ENCODE results near the gene MYOCD.

DNA sequence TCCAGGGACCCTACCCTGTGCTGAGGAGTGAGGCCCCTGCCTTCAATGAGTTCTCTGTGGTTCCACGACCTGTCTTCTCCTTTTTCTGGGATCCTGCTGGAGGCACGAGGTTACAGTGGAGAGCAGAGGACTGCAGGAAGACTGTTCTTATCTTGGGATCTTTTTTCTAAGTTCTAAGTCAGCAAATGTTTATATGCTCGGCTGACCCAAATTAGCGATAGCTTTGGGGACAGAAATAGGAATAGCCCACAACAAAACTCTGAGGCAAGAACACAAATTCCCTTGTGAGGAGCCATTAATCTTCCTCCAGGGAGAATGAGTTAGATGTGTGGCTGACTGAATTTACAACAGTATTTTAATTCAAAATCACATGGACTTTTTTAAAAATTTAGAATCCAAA, 46.7 kb downstream of the MYOCD start:
- TF ChIP-seq CTCF (IDR thresholded peaks at IDR 0.05; ENCODE audit: borderline replicate concordance, extremely low read depth, low read length, poor library complexity, severe bottlenecking) (no peak), EZH2 (IDR thresholded peaks at IDR 0.05; ENCODE audit: borderline replicate concordance, low read depth, low read length, severe bottlenecking) (no peak)
